KMS-11 (cell line): ENCODE data around the gene SIRPD.

Source experiments
- H2AFZ ChIP-seq: fragments of 200-600 bp; sonication (generic); 2 replicates; pipeline ENCODE4 v1.6.1; 2016; ENCODE audit warnings: antibody characterized with exemption, mixed run types, low read depth
- H3K27ac ChIP-seq: fragments of 200-600 bp; sonication (generic); 2 replicates; pipeline ENCODE4 v1.6.1; 2016; ENCODE audit warnings: mild to moderate bottlenecking, mixed run types
- H3K27me3 ChIP-seq: fragments of 200-600 bp; sonication (generic); 2 replicates; pipeline ENCODE4 v1.6.1; 2017; ENCODE audit warnings: mild to moderate bottlenecking, low read depth, mixed run types, moderate library complexity; ENCODE audit not compliant: insufficient read depth
- H3K36me3 ChIP-seq: fragments of 200-600 bp; sonication (generic); 2 replicates; pipeline ENCODE4 v1.6.1; 2017; ENCODE audit warnings: mild to moderate bottlenecking, mixed run types; ENCODE audit not compliant: insufficient read depth
- H3K4me1 ChIP-seq: fragments of 200-600 bp; sonication (generic); 2 replicates; pipeline ENCODE4 v1.6.1; 2016; ENCODE audit warnings: mild to moderate bottlenecking, low read depth, mixed run types; ENCODE audit not compliant: poor library complexity, severe bottlenecking
- H3K4me2 ChIP-seq: fragments of 200-600 bp; sonication (generic); 2 replicates; pipeline ENCODE4 v1.7.0; 2016; ENCODE audit warnings: mild to moderate bottlenecking, mixed run types
- H3K4me3 ChIP-seq: fragments of 200-600 bp; sonication (generic); IDR thresholded peaks from 2 replicates; pipeline ENCODE4 v1.6.1; 2017; ENCODE audit warnings: low read depth, low read length, mixed read lengths; ENCODE audit not compliant: insufficient read depth
- H3K79me2 ChIP-seq: fragments of 200-600 bp; sonication (generic); 2 replicates; pipeline ENCODE4 v1.6.1; 2016; ENCODE audit warnings: low read depth, mixed run types; ENCODE audit not compliant: insufficient read depth
- H3K9ac ChIP-seq: fragments of 200-600 bp; sonication (generic); 2 replicates; pipeline ENCODE4 v1.6.1; 2016; ENCODE audit warnings: mild to moderate bottlenecking, mixed run types
- H4K20me1 ChIP-seq: fragments of 200-600 bp; sonication (generic); 2 replicates; pipeline ENCODE4 v1.6.1; 2016; ENCODE audit warnings: mild to moderate bottlenecking, mixed run types; ENCODE audit not compliant: insufficient read depth
- CTCF ChIP-seq: fragments of 200-600 bp; sonication (generic); conservative IDR thresholded peaks from 2 replicates; pipeline ENCODE4 v1.6.1; 2017; ENCODE audit warnings: low read depth, mild to moderate bottlenecking, antibody characterized with exemption, low read length, moderate library complexity, mixed read lengths

SIRPD gene

GRCh38 chr20:1505871-1506270 is 51.6 kb downstream of the SIRPD start:
- H2AFZ ChIP-seq = no peak overlapping the region

GRCh38 chr20:1505361-1505760 is 52.1 kb downstream of the SIRPD start:
- no peak overlapping the region for H3K9ac ChIP-seq
- TF ChIP-seq CTCF = no peak
- H4K20me1 ChIP-seq = no peaks in the 10 kb centered on the region
- H3K27ac ChIP-seq = no peak overlapping the region
- peaks cover 4% of the 10 kb centered on the region for H3K4me1 ChIP-seq
- H3K4me2 ChIP-seq = no peak overlapping the region
- H2AFZ ChIP-seq = no peak overlapping the region
- no peaks in the 10 kb centered on the region for H3K36me3 ChIP-seq
- no peaks in the 10 kb centered on the region for H3K27me3 ChIP-seq
- H3K79me2 ChIP-seq = no peaks in the 10 kb centered on the region
- H3K4me3 ChIP-seq = no peak overlapping the region

More at GRCh38 chr20:1505871-1506270, 51.6 kb downstream of the SIRPD start:
- no peaks in the 10 kb centered on the region for H3K36me3 ChIP-seq
- no peak for TF ChIP-seq CTCF
- no peaks in the 10 kb centered on the region for H4K20me1 ChIP-seq
- H3K4me1 ChIP-seq = peaks cover 4% of the 10 kb centered on the region
- H3K4me3 ChIP-seq = no peak overlapping the region
- no peak overlapping the region for H3K4me2 ChIP-seq
- no peak overlapping the region for H3K27ac ChIP-seq
- H3K9ac ChIP-seq = no peak overlapping the region
- no peaks in the 10 kb centered on the region for H3K27me3 ChIP-seq
- no peaks in the 10 kb centered on the region for H3K79me2 ChIP-seq

- Histone ChIP-seq H3K4me3 (no peak overlapping the region), H3K4me2 (no peak overlapping the region), H3K79me2 (no peaks in the 10 kb centered on the region), H3K36me3 (no peaks in the 10 kb centered on the region), H3K4me1 (peaks cover 4% of the 10 kb centered on the region), H4K20me1 (no peaks in the 10 kb centered on the region), H3K9ac (no peak overlapping the region), H2AFZ (0 out of 2 replicates have a peak overlapping the region, but pooled peaks have one; percentile 13), H3K27ac (no peak overlapping the region), H3K27me3 (no peaks in the 10 kb centered on the region)
- TF ChIP-seq CTCF = peak; percentile 96
Observed at GRCh38 chr20:1503564-1504227, 53.8 kb downstream of the SIRPD start.

GRCh38 chr20:1500496-1500895 is 57.0 kb downstream of the SIRPD start:
- H2AFZ ChIP-seq = no peak overlapping the region
- no peaks in the 10 kb centered on the region for H3K79me2 ChIP-seq
- no peaks in the 10 kb centered on the region for H3K27me3 ChIP-seq
- peaks cover 4% of the 10 kb centered on the region for H3K4me1 ChIP-seq
- no peak overlapping the region for H3K27ac ChIP-seq
- H3K36me3 ChIP-seq = no peaks in the 10 kb centered on the region
- H3K9ac ChIP-seq = no peak overlapping the region
- H3K4me2 ChIP-seq = no peak overlapping the region
- no peak for TF ChIP-seq CTCF
- H3K4me3 ChIP-seq = no peak overlapping the region
- H4K20me1 ChIP-seq = no peaks in the 10 kb centered on the region
